AG09309 (cell line): ENCODE data around the gene KCNAB3.

Experiments used
- DNase-seq: peaks from one replicate; pipeline ENCODE4 v3.0.0-alpha.2; 2010; ENCODE audit warnings: low read depth
- H3K4me3 ChIP-seq: 2 replicates; pipeline ENCODE4 v1.5.1; 2011; ENCODE audit warnings: mild to moderate bottlenecking, low read depth, low read length, moderate library complexity; ENCODE audit not compliant: control insufficient read depth
- CTCF ChIP-seq: IDR thresholded peaks from 2 replicates; pipeline ENCODE4 v1.5.1; 2011; ENCODE audit warnings: mild to moderate bottlenecking, low read depth, low read length, inconsistent platforms; ENCODE audit not compliant: insufficient read depth, control insufficient read depth; ENCODE audit errors: missing control alignments

KCNAB3 gene

GRCh38 chr17:7910281-7910680 lies 19.4 kb downstream of the KCNAB3 start:
- no peak for TF ChIP-seq CTCF
- DNase-seq = no peak
- H3K4me3 ChIP-seq = no peak overlapping the region

DNA sequence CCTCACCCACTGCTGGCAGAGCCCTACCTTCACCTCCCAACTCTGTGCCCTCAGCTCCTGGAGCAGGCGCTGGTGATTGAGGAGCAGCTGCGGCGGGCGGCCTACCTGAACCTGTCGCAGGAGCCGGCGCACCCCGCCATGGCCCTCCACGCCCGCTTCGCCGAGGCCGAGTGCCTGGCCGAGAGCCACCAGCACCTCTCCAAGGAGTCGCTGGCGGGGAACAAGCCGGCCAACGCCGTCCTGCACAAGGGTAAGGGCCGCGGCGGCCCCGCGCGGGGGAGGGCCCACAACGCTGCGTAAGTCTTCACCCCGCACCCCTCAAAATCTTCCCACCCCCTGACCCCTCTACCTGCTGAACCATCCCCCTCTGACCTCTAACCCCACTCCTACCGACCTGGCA lies 20.6 kb downstream of the KCNAB3 start:
- no peak for TF ChIP-seq CTCF

GRCh38 chr17:7903154-7904103 lies 26.2 kb downstream of the KCNAB3 start:
- no peak for TF ChIP-seq CTCF
- H3K4me3 ChIP-seq = no peak overlapping the region
- no peak for DNase-seq

More for the DNA sequence above, 20.6 kb downstream of the KCNAB3 start:
- no peak overlapping the region for H3K4me3 ChIP-seq
- no peak for DNase-seq

GRCh38 chr17:7897773-7898172 lies 31.9 kb downstream of the KCNAB3 start:
- TF ChIP-seq CTCF = peak; percentile 63
- no peak for DNase-seq
- no peak overlapping the region for H3K4me3 ChIP-seq

DNA sequence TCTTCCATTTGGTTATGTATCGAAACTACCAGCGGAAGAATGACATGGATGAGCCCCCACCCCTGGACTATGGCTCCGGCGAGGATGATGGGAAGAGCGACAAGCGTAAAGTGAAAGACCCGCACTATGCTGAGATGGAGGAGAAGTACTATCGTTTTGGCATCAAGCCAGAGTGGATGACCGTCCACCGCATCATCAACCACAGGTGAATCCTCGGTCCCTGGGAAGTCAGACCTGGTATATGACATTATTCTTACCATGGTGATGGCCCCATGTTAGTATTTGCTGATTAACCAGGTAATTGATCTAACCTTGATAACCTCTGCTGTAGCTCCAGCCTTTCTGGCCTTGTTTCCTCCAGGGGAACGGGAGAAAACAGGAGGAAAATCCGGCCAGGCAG lies 32.6 kb downstream of the KCNAB3 start:
- no peak overlapping the region for H3K4me3 ChIP-seq
- TF ChIP-seq CTCF = no peak
- DNase-seq = no peak

GRCh38 chr17:7894866-7895265 lies 34.8 kb downstream of the KCNAB3 start:
- DNase-seq = no peak
- TF ChIP-seq CTCF = no peak

More at GRCh38 chr17:7894866-7895265, 34.8 kb downstream of the KCNAB3 start:
- H3K4me3 ChIP-seq = no peak overlapping the region
